Calu3 (cell line): ENCODE measurements around the gene LAGE3. TPM values are rescaled to one million over a fixed set of nuclear protein-coding genes. Genes with fewer than 3 reads are reported as not detected.

Source experiments
- BruUV-seq: library from RNA; stranded (reverse); fragments of 400-500 nt; replicated peaks from 2 replicates; lab custom pipeline; 2021; lab: Mats Ljungman, UMichigan
- CTCF ChIA-PET: fragments of 300-600 bp; sonication (Branson Sonifier 250); formaldehyde crosslinking; loops from one replicate; lab custom pipeline; 2022; ENCODE audit warnings: antibody characterized with exemption; lab: Charles Lee
- DNase-seq: peaks from one replicate; pipeline ENCODE4 v3.0.0; 2022
- H3K27ac Mint-ChIP-seq: one replicate; pipeline ENCODE4 v1.8.0; 2022; ENCODE audit warnings: mixed read lengths; ENCODE audit not compliant: unreplicated experiment
- H3K27me3 Mint-ChIP-seq: one replicate; pipeline ENCODE4 v1.8.0; 2022; ENCODE audit warnings: mixed read lengths; ENCODE audit not compliant: unreplicated experiment
- H3K36me3 Mint-ChIP-seq: one replicate; pipeline ENCODE4 v1.8.0; 2022; ENCODE audit warnings: mild to moderate bottlenecking, moderate library complexity, mixed read lengths; ENCODE audit not compliant: insufficient read depth, unreplicated experiment
- H3K4me1 Mint-ChIP-seq: one replicate; pipeline ENCODE4 v1.8.0; 2022; ENCODE audit warnings: mild to moderate bottlenecking, low read depth, mixed read lengths; ENCODE audit not compliant: unreplicated experiment
- H3K4me3 Mint-ChIP-seq: one replicate; pipeline ENCODE4 v1.8.0; 2022; ENCODE audit warnings: mild to moderate bottlenecking, low read depth, moderate library complexity, mixed read lengths; ENCODE audit not compliant: unreplicated experiment
- H3K9me3 Mint-ChIP-seq: one replicate; pipeline ENCODE4 v1.8.0; 2022; ENCODE audit warnings: low read depth, mixed read lengths; ENCODE audit not compliant: unreplicated experiment
- intact Hi-C: fragments of 100-400 bp; cut with micrococcal nuclease; formaldehyde crosslinking; loops from one replicate; pipeline ENCODE4 v1.10.0; 2022; ENCODE audit not compliant: unreplicated experiment
- total RNA-seq: library from RNA; stranded (reverse); gene quantifications from 2 replicates; pipeline ENCODE4 v1.2.3, GENCODE V29; 2022
- TF ChIP-seq, protein P1 (sequence below): fragments of 200-600 bp; IDR thresholded peaks from one replicate; pipeline ENCODE4 v1.8.0; 2022; ENCODE audit warnings: antibody characterized with exemption; ENCODE audit not compliant: unreplicated experiment

The LAGE3 gene
- total RNA-seq, 1 experiment from 2014 or later: 25.5 TPM

DNA sequence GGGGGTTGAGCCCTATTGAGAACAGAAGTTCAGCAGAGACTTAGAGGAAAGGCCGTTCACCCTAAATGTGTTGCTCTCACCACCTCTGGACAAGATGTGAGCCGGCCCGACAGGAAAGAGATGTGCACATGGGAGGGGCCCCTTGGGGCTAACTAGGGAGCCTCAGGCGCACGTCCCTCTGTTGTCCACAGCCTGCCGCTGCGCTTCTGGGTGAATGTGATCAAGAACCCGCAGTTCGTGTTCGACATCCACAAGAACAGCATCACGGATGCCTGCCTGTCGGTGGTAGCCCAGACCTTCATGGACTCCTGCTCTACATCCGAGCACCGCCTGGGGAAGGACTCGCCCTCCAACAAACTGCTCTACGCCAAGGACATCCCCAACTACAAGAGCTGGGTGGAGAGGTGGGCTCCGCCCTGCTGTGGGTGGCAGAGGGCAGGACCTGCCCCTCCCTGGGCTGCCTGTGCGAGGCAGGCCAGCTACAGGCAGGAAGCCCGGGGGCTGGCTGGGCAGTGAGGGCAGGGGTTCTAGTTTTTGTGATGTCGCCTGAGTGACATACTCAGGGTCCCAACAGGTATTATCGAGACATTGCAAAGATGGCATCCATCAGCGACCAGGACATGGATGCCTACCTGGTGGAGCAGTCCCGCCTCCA lies 8.0 kb downstream of the LAGE3 start:
- peaks cover 34% of the 10 kb centered on the region for H3K36me3 Mint-ChIP-seq
- no peaks in the 10 kb centered on the region for H3K4me1 Mint-ChIP-seq
- CTCF ChIA-PET: interaction anchor here (0.6 kb wide), 1 partner anchor 599 kb away, joined by 3 read pairs; no protein-coding TSS in a partner anchor
- H3K4me3 Mint-ChIP-seq: no peak overlapping the region
- BruUV-seq: no TSS peak
- TF ChIP-seq, protein P1, sequence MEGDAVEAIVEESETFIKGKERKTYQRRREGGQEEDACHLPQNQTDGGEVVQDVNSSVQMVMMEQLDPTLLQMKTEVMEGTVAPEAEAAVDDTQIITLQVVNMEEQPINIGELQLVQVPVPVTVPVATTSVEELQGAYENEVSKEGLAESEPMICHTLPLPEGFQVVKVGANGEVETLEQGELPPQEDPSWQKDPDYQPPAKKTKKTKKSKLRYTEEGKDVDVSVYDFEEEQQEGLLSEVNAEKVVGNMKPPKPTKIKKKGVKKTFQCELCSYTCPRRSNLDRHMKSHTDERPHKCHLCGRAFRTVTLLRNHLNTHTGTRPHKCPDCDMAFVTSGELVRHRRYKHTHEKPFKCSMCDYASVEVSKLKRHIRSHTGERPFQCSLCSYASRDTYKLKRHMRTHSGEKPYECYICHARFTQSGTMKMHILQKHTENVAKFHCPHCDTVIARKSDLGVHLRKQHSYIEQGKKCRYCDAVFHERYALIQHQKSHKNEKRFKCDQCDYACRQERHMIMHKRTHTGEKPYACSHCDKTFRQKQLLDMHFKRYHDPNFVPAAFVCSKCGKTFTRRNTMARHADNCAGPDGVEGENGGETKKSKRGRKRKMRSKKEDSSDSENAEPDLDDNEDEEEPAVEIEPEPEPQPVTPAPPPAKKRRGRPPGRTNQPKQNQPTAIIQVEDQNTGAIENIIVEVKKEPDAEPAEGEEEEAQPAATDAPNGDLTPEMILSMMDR: no peak
- H3K27me3 Mint-ChIP-seq: no peaks in the 10 kb centered on the region
- no peaks in the 10 kb centered on the region for H3K9me3 Mint-ChIP-seq
- no peak for DNase-seq
- H3K27ac Mint-ChIP-seq: no peak overlapping the region
- intact Hi-C loops: no loop called here

DNA sequence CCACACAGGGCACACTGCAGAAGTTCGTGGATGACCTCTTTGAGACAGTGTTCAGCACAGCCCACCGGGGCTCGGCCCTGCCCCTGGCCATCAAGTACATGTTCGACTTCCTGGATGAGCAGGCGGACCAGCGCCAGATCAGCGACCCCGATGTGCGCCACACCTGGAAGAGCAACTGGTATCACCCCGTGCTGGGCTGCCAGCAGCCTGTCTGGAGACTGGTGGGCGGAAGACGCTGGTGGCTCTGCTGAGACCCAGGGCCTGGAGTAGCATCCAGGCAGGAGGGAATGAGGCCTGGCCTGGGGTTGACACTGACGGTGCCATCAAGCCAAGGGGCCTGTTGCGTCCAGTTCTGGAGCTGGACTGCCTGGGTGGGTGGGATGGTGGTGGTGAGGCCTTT lies 8.6 kb downstream of the LAGE3 start:
- Mint-ChIP-seq H3K36me3 (peaks cover 38% of the 10 kb centered on the region), H3K9me3 (no peaks in the 10 kb centered on the region), H3K27me3 (no peaks in the 10 kb centered on the region), H3K4me1 (no peaks in the 10 kb centered on the region), H3K27ac (no peak overlapping the region), H3K4me3 (no peak overlapping the region)
- DNase-seq: no peak
- BruUV-seq: no TSS peak
- intact Hi-C loops: no loop called here
- TF ChIP-seq, protein P1: no peak
- CTCF ChIA-PET: no interaction called here

DNA sequence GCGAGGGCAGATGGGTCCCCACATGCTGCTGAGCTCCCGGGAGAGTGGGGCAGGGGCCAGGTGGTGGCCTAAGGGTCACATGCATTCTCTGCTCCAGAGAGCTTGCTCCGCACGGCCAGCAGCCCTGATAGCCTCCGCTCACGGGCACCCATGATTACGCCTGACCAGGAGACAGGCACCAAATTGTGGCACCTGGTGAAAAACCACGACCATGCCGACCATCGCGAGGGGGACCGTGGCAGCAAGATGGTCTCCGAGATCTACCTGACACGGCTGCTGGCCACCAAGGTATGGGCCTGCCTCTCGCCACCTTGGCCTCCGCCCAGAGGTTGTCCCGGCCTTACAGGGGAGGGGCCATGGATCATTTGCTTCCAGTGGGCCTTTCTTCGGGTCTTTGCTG lies 9.2 kb downstream of the LAGE3 start:
- no peak overlapping the region for H3K27ac Mint-ChIP-seq
- no peak for DNase-seq
- no peaks in the 10 kb centered on the region for H3K4me1 Mint-ChIP-seq
- intact Hi-C loops: no loop called here
- H3K36me3 Mint-ChIP-seq: peaks cover 34% of the 10 kb centered on the region
- no peak overlapping the region for H3K4me3 Mint-ChIP-seq
- H3K9me3 Mint-ChIP-seq: no peaks in the 10 kb centered on the region
- BruUV-seq: no TSS peak
- TF ChIP-seq, protein P1: no peak
- CTCF ChIA-PET: no interaction called here
- no peaks in the 10 kb centered on the region for H3K27me3 Mint-ChIP-seq

DNA sequence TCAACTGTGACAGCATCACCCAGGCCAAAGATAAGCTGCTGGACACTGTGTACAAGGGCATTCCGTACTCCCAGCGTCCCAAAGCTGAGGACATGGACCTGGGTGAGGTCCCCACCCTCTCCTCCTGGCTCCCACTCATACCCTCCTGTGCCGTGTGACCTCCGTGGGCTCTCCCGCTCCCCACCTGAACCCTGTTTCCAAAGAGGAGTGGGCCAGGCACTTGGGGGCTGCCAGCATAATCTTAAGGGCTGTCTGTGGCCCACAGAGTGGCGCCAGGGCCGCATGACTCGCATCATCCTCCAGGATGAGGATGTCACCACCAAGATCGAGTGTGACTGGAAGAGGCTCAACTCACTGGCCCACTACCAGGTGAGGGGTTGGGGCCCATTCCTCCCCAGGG lies 10.0 kb downstream of the LAGE3 start:
- Mint-ChIP-seq H3K4me3 (no peak overlapping the region), H3K27me3 (no peaks in the 10 kb centered on the region), H3K9me3 (no peaks in the 10 kb centered on the region), H3K27ac (no peak overlapping the region), H3K4me1 (no peaks in the 10 kb centered on the region), H3K36me3 (peaks cover 36% of the 10 kb centered on the region)
- CTCF ChIA-PET: no interaction called here
- no peak for DNase-seq
- intact Hi-C loops: no loop called here
- TF ChIP-seq, protein P1: no peak
- BruUV-seq: TSS peak; percentile 7
